HCT116 (cell line): ENCODE data around the gene PXDN. TPM values are rescaled to one million over a fixed set of nuclear protein-coding genes. Genes with fewer than 3 reads are reported as not detected.

Experiments used
- ATAC-seq: fragments of 200-7000 bp; cut with Tn5 transposase; 2 replicates; pipeline ENCODE4 v1.9.1; 2020; ENCODE audit warnings: mild to moderate bottlenecking, moderate library complexity
- BruUV-seq: library from RNA; stranded (reverse); fragments of 400-500 nt; replicated peaks from 2 replicates; lab custom pipeline; 2021; lab: Mats Ljungman, UMichigan
- CTCF ChIA-PET: fragments of 300-600 bp; sonication (Branson Sonifier 250); formaldehyde crosslinking; loops from one replicate; lab custom pipeline; 2021; ENCODE audit warnings: antibody characterized with exemption; lab: Charles Lee
- POLR2A ChIA-PET: fragments of 300-600, 350-600 bp; sonication (Branson Sonifier 250); formaldehyde crosslinking; loops from one replicate; lab custom pipeline; 2021; ENCODE audit warnings: antibody characterized with exemption; lab: Charles Lee
- RAD21 ChIA-PET, 2 experiments: fragments of 300-600 bp; sonication (Branson Sonifier 250); formaldehyde crosslinking; loops; one replicate each; lab custom pipeline; 2023; ENCODE audit warnings: low total read pairs in 2 of 2; ENCODE audit not compliant: uncharacterized antibody in 2 of 2, unreplicated experiment in 2 of 2, low non-redundant PET in 1 of 2; lab: Charles Lee
- DNase-seq: peaks from one replicate; pipeline ENCODE4 v3.0.0-alpha.2; 2010; ENCODE audit warnings: low read depth, low spot score
- H2AFZ ChIP-seq: fragments of 200-600 bp; shearing (Covaris generic), sonication (generic); 2 replicates; pipeline ENCODE4 v1.6.1; 2017; ENCODE audit warnings: low read depth, mixed run types, mixed read lengths, antibody characterized with exemption, low read length; ENCODE audit not compliant: poor library complexity, severe bottlenecking
- H3K27ac ChIP-seq: 2 replicates; pipeline ENCODE4 v1.5.1; 2012; ENCODE audit warnings: low read depth, low read length
- H3K27me3 ChIP-seq: fragments of 200-600 bp; sonication (generic); 2 replicates; pipeline ENCODE4 v1.6.1; 2016; ENCODE audit warnings: mixed run types, low read length, mixed read lengths; ENCODE audit not compliant: insufficient read depth
- H3K36me3 ChIP-seq, 2 experiments: fragments of 200-500 bp in 1 of 2; fragments of 200-600 bp in 1 of 2; sonication (Bioruptor generic) in 1 of 2; sonication (generic) in 1 of 2; 2 replicates each; pipeline versions ENCODE4 v1.5.1 to v1.6.1; 2014 to 2016; ENCODE audit warnings: low read length in 2 of 2, inconsistent platforms in 1 of 2, mixed read lengths in 1 of 2, mixed run types in 1 of 2; ENCODE audit not compliant: insufficient read depth in 2 of 2, control insufficient read depth in 1 of 2
- H3K4me1 ChIP-seq, 2 experiments: fragments of 200-600 bp in 1 of 2; sonication (generic) in 1 of 2; 2 replicates each; pipeline versions ENCODE4 v1.5.1 to v1.6.1; 2012 to 2017; ENCODE audit warnings: low read length in 2 of 2, inconsistent platforms in 1 of 2, mild to moderate bottlenecking in 1 of 2, mixed read lengths in 1 of 2, mixed run types in 1 of 2, moderate library complexity in 1 of 2; ENCODE audit not compliant: insufficient read depth in 2 of 2, control insufficient read depth in 1 of 2
- H3K4me2 ChIP-seq: fragments of 200-600 bp; sonication (generic); 2 replicates; pipeline ENCODE4 v1.6.1; 2017; ENCODE audit warnings: mixed run types, low read length, mixed read lengths
- H3K4me3 ChIP-seq, 2 experiments: fragments of 200-600 bp in 1 of 2; sonication (generic) in 1 of 2; replicated peaks in 1 of 2; 2 replicates each; pipeline ENCODE4 v1.5.1; 2011 to 2016; ENCODE audit warnings: low read length in 2 of 2, control low read depth in 1 of 2, low read depth in 1 of 2, mild to moderate bottlenecking in 1 of 2, mixed read lengths in 1 of 2, mixed run types in 1 of 2
- H3K79me2 ChIP-seq: fragments of 200-600 bp; sonication (generic); 2 replicates; pipeline ENCODE4 v1.6.1; 2017; ENCODE audit warnings: mild to moderate bottlenecking, mixed run types, low read length, moderate library complexity, mixed read lengths; ENCODE audit not compliant: insufficient read depth
- H3K9ac ChIP-seq: fragments of 200-600 bp; sonication (generic); 2 replicates; pipeline ENCODE4 v1.6.1; 2016; ENCODE audit warnings: low read length, mixed read lengths
- H3K9me2 ChIP-seq: fragments of 200-600 bp; sonication (generic), shearing (Covaris generic); 2 replicates; pipeline ENCODE4 v1.6.1; 2017; ENCODE audit warnings: mixed run types, mild to moderate bottlenecking, moderate library complexity; ENCODE audit not compliant: insufficient read depth
- H3K9me3 ChIP-seq, 2 experiments: fragments of 200-500 bp in 1 of 2; fragments of 200-600 bp in 1 of 2; sonication (Bioruptor generic) in 1 of 2; sonication (generic) in 1 of 2; 2 replicates each; pipeline ENCODE4 v1.6.1; 2014 to 2017; ENCODE audit warnings: low read length in 2 of 2, mixed read lengths in 2 of 2, inconsistent platforms in 1 of 2, low read depth in 1 of 2, mild to moderate bottlenecking in 1 of 2, mixed run types in 1 of 2, moderate library complexity in 1 of 2; ENCODE audit not compliant: control insufficient read depth in 1 of 2, insufficient read depth in 1 of 2
- H4K20me1 ChIP-seq: fragments of 200-600 bp; sonication (generic), shearing (Covaris generic); 2 replicates; pipeline ENCODE4 v1.6.1; 2017; ENCODE audit warnings: mixed run types, mild to moderate bottlenecking, moderate library complexity; ENCODE audit not compliant: insufficient read depth
- EZH2 ChIP-seq: fragments of 200-600 bp; sonication (generic); IDR thresholded peaks from 2 replicates; pipeline ENCODE4 v1.6.1; 2017; ENCODE audit warnings: antibody characterized with exemption, mixed run types
- EZH2phosphoT487 ChIP-seq: fragments of 200-600 bp; IDR thresholded peaks from 2 replicates; pipeline ENCODE4 v1.6.1; 2018; ENCODE audit warnings: antibody characterized with exemption, borderline replicate concordance
- FOSL1 ChIP-seq: IDR thresholded peaks from 2 replicates; pipeline ENCODE4 v1.6.1; 2012; ENCODE audit warnings: low read depth
- JUND ChIP-seq: IDR thresholded peaks from 2 replicates; pipeline ENCODE4 v1.6.1; 2012
- RAD21 ChIP-seq: IDR thresholded peaks from 2 replicates; pipeline ENCODE4 v1.6.1; 2012; ENCODE audit warnings: low read depth, mild to moderate bottlenecking
- SIN3A ChIP-seq: IDR thresholded peaks from 2 replicates; pipeline ENCODE4 v1.6.1; 2012; ENCODE audit warnings: low read depth
- SP1 ChIP-seq: IDR thresholded peaks from 2 replicates; pipeline ENCODE4 v1.6.1; 2012; ENCODE audit warnings: low read depth
- SRF ChIP-seq: IDR thresholded peaks from 2 replicates; pipeline ENCODE4 v1.6.1; 2012; ENCODE audit warnings: low read depth
- TCF7L2 ChIP-seq: IDR thresholded peaks from 2 replicates; pipeline ENCODE4 v1.7.0; 2011; ENCODE audit warnings: borderline replicate concordance, inconsistent platforms; ENCODE audit not compliant: insufficient read depth, insufficient read length; ENCODE audit errors: extremely low read depth
- YY1 ChIP-seq: IDR thresholded peaks from 2 replicates; pipeline ENCODE4 v1.6.1; 2011; ENCODE audit warnings: low read length, low read depth, moderate library complexity, mild to moderate bottlenecking; ENCODE audit not compliant: insufficient replicate concordance; ENCODE audit errors: extremely low read depth
- ZFX ChIP-seq: fragments of 450-650 bp; IDR thresholded peaks from 2 replicates; pipeline ENCODE4 v1.6.1; 2017
- ZNF274 ChIP-seq: fragments of 200-500 bp; sonication (Bioruptor generic); IDR thresholded peaks from 2 replicates; pipeline ENCODE4 v1.6.1; 2014; ENCODE audit warnings: mild to moderate bottlenecking, low read depth, low read length, inconsistent platforms
- intact Hi-C: fragments of 100-400 bp; cut with micrococcal nuclease; formaldehyde crosslinking; loops from 2 replicates; pipeline ENCODE4 v1.10.0; 2022
- total RNA-seq: library from RNA; stranded (reverse); gene quantifications from one replicate; pipeline ENCODE4 v1.2.1, GENCODE V29; 2021; ENCODE audit not compliant: unreplicated experiment
- TF ChIP-seq, protein P1 (sequence below): IDR thresholded peaks from 2 replicates; pipeline ENCODE4 v1.6.1; 2012
- TF ChIP-seq, protein P2 (sequence below): IDR thresholded peaks from 2 replicates; pipeline ENCODE4 v1.6.1; 2012
- TF ChIP-seq, protein P3 (sequence below): IDR thresholded peaks from 2 replicates; pipeline ENCODE4 v1.6.1; 2012; ENCODE audit warnings: low read depth
- TF ChIP-seq, protein P4 (sequence below): IDR thresholded peaks from 2 replicates; pipeline ENCODE4 v1.6.1; 2011; ENCODE audit warnings: mild to moderate bottlenecking, low read length, moderate library complexity; ENCODE audit not compliant: insufficient replicate concordance; ENCODE audit errors: extremely low read depth
- TF ChIP-seq, protein P5 (sequence below), 3 experiments: fragments of 200-600 bp in 1 of 3; sonication (generic) in 1 of 3; IDR thresholded peaks in 2 of 3; conservative IDR thresholded peaks in 1 of 3; 2 replicates each; pipeline ENCODE4 v1.5.1; 2012 to 2017; ENCODE audit warnings: low read depth in 2 of 3, low read length in 2 of 3, antibody characterized with exemption in 1 of 3, borderline replicate concordance in 1 of 3, control low read depth in 1 of 3, mild to moderate bottlenecking in 1 of 3, mixed read lengths in 1 of 3, mixed run types in 1 of 3, moderate library complexity in 1 of 3; ENCODE audit not compliant: insufficient read depth in 1 of 3

Gene PXDN
- total RNA-seq, 1 experiment from 2014 or later: 10.7 TPM

DNA sequence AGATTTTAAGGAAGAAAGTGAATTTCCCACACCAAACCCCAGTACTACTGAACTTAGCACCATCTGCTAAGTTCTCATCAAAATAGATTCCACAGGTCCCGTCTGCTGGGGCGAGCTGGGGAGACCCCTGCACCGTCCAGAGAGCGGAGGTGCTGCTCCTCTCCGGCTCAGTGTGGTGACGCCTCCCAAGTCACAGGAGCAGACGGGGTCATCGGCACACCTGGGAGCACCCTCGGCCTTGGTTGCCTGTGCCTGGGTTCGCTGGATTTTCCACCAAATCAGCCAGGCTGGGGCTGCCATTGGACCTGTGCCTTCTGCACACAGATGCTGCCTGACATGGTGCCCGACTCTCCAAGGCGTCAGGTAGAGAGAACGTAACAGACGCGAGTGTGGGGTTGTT is 141.3 kb downstream of the PXDN start:
- TF ChIP-seq, protein P1, sequence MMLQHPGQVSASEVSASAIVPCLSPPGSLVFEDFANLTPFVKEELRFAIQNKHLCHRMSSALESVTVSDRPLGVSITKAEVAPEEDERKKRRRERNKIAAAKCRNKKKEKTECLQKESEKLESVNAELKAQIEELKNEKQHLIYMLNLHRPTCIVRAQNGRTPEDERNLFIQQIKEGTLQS: no peak
- TF ChIP-seq, protein P2, sequence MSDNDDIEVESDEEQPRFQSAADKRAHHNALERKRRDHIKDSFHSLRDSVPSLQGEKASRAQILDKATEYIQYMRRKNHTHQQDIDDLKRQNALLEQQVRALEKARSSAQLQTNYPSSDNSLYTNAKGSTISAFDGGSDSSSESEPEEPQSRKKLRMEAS: no peak
- TF ChIP-seq SP1 (no peak), EZH2 (no peak), SIN3A (no peak), EZH2phosphoT487 (no peak), ZFX (no peak), JUND (no peak), YY1 (no peak), SRF (no peak), RAD21 (no peak), FOSL1 (no peak), ZNF274 (no peak), TCF7L2 (no peak)
- TF ChIP-seq, protein P3, sequence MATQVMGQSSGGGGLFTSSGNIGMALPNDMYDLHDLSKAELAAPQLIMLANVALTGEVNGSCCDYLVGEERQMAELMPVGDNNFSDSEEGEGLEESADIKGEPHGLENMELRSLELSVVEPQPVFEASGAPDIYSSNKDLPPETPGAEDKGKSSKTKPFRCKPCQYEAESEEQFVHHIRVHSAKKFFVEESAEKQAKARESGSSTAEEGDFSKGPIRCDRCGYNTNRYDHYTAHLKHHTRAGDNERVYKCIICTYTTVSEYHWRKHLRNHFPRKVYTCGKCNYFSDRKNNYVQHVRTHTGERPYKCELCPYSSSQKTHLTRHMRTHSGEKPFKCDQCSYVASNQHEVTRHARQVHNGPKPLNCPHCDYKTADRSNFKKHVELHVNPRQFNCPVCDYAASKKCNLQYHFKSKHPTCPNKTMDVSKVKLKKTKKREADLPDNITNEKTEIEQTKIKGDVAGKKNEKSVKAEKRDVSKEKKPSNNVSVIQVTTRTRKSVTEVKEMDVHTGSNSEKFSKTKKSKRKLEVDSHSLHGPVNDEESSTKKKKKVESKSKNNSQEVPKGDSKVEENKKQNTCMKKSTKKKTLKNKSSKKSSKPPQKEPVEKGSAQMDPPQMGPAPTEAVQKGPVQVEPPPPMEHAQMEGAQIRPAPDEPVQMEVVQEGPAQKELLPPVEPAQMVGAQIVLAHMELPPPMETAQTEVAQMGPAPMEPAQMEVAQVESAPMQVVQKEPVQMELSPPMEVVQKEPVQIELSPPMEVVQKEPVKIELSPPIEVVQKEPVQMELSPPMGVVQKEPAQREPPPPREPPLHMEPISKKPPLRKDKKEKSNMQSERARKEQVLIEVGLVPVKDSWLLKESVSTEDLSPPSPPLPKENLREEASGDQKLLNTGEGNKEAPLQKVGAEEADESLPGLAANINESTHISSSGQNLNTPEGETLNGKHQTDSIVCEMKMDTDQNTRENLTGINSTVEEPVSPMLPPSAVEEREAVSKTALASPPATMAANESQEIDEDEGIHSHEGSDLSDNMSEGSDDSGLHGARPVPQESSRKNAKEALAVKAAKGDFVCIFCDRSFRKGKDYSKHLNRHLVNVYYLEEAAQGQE: no peak
- TF ChIP-seq, protein P4, sequence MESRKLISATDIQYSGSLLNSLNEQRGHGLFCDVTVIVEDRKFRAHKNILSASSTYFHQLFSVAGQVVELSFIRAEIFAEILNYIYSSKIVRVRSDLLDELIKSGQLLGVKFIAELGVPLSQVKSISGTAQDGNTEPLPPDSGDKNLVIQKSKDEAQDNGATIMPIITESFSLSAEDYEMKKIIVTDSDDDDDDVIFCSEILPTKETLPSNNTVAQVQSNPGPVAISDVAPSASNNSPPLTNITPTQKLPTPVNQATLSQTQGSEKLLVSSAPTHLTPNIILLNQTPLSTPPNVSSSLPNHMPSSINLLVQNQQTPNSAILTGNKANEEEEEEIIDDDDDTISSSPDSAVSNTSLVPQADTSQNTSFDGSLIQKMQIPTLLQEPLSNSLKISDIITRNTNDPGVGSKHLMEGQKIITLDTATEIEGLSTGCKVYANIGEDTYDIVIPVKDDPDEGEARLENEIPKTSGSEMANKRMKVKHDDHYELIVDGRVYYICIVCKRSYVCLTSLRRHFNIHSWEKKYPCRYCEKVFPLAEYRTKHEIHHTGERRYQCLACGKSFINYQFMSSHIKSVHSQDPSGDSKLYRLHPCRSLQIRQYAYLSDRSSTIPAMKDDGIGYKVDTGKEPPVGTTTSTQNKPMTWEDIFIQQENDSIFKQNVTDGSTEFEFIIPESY: no peak
- TF ChIP-seq, protein P5, sequence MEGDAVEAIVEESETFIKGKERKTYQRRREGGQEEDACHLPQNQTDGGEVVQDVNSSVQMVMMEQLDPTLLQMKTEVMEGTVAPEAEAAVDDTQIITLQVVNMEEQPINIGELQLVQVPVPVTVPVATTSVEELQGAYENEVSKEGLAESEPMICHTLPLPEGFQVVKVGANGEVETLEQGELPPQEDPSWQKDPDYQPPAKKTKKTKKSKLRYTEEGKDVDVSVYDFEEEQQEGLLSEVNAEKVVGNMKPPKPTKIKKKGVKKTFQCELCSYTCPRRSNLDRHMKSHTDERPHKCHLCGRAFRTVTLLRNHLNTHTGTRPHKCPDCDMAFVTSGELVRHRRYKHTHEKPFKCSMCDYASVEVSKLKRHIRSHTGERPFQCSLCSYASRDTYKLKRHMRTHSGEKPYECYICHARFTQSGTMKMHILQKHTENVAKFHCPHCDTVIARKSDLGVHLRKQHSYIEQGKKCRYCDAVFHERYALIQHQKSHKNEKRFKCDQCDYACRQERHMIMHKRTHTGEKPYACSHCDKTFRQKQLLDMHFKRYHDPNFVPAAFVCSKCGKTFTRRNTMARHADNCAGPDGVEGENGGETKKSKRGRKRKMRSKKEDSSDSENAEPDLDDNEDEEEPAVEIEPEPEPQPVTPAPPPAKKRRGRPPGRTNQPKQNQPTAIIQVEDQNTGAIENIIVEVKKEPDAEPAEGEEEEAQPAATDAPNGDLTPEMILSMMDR (IDR thresholded peaks at IDR 0.05 in 2 of 3, conservative IDR thresholded peaks at IDR 0.05 in 1 of 3; ENCODE audit: borderline replicate concordance in 1 of 3, insufficient read depth in 1 of 3, low read depth in 2 of 3, low read length in 2 of 3): no peak
- no peak for DNase-seq
- Histone ChIP-seq H3K9ac (no peak overlapping the region), H3K27me3 (peaks cover 36% of the 10 kb centered on the region), H3K36me3 (no peaks in the 10 kb centered on the region), H3K79me2 (no peaks in the 10 kb centered on the region), H3K9me3 (no peaks in the 10 kb centered on the region), H3K27ac (no peak overlapping the region), H3K9me2 (no peaks in the 10 kb centered on the region), H3K4me2 (no peak overlapping the region), H2AFZ (no peak overlapping the region), H4K20me1 (no peaks in the 10 kb centered on the region), H3K4me3 (no peak overlapping the region), H3K4me1 (no peaks in the 10 kb centered on the region)
- CTCF ChIA-PET: no interaction called here
- intact Hi-C loops: no loop called here
- BruUV-seq: no TSS peak
- no peak for ATAC-seq
- POLR2A ChIA-PET: no interaction called here
- RAD21 ChIA-PET: no interaction called here
